GM18520 (cell line): Measurements from ENCODE around the gene TTC7B.

ENCODE experiments used
- ATAC-seq: cut with Tn5 transposase; IDR thresholded peaks from one replicate; pipeline ENCODE4 v1.9.1; 2021; ENCODE audit not compliant: unreplicated experiment

The TTC7B gene

DNA sequence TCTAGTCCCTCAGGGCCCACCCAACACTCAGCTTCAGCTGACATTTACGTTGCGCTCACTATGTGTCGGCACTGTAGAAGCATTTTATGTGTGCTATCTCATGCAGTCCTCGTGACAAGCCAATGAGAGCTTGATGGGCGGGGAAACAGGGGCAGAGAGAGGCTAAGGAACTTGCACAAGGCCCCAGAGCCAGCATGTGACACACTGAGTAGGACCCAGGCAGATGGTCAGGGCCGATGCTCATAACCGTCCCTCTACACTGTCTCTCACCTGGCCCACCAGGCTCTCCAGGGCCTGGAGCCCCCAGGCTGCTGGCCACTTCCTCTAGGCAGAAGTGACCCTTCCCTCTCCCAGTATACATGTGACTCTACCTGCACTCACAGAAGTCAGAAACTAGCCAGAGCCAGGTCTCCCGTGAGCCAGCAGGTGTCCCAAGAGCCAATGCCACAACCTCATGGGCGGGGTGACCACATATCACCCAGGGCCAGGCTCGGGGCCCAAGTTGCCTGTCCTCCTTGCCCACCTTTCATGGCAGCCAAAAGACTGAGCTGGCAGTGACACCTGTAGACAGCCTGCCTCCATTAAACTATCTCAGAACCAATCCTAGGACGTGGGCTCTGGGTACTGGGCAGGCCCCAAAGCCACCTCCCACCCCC lies 38.3 kb downstream of the TTC7B start:
- ATAC-seq = no peak

- no peak for ATAC-seq
Observed at GRCh38 chr14:90777358-90777757, 38.9 kb downstream of the TTC7B start.

- no peak for ATAC-seq
Observed at GRCh38 chr14:90775441-90775840, 40.8 kb downstream of the TTC7B start.

- ATAC-seq = no peak
Observed at GRCh38 chr14:90774316-90774715, 41.9 kb downstream of the TTC7B start.

- ATAC-seq = no peak
Observed at GRCh38 chr14:90773705-90774104, 42.5 kb downstream of the TTC7B start.

DNA sequence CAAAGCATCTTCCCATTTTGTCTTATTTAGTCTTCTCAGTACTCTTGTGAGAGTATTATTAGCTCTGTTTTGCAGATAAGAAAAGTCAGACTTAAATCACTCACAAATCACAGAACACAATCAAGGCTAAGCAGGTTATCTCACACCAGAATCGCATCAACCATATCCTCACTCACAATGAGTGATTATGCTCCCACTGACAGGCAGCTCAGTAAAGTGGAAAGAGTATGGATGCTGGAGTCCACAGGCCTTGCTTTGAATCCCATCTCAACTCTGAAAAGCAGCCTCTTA lies 43.1 kb downstream of the TTC7B start:
- no peak for ATAC-seq

DNA sequence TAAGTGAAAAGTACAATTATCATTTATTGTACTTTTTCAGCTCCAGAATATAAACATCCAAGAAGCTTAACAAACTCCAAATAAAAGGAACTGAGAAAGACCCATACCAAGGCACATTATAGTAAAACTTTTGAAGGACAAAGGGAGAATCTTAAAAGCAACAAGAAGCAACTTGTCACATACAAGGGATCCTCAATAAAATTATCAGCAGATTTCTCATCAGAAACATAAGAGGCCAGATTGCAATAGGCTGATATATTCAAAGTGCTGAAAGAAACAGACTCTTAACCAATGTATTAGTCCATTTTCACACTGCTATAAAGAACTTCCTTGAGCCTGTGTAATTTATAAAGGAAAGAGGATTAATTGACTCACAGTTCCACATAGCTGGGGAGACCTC lies 48.3 kb downstream of the TTC7B start:
- ATAC-seq = no peak

GRCh38 chr14:90760591-90761316 lies 55.5 kb downstream of the TTC7B start:
- ATAC-seq = no peak

GRCh38 chr14:90760078-90760444 lies 56.2 kb downstream of the TTC7B start:
- ATAC-seq = no peak

DNA sequence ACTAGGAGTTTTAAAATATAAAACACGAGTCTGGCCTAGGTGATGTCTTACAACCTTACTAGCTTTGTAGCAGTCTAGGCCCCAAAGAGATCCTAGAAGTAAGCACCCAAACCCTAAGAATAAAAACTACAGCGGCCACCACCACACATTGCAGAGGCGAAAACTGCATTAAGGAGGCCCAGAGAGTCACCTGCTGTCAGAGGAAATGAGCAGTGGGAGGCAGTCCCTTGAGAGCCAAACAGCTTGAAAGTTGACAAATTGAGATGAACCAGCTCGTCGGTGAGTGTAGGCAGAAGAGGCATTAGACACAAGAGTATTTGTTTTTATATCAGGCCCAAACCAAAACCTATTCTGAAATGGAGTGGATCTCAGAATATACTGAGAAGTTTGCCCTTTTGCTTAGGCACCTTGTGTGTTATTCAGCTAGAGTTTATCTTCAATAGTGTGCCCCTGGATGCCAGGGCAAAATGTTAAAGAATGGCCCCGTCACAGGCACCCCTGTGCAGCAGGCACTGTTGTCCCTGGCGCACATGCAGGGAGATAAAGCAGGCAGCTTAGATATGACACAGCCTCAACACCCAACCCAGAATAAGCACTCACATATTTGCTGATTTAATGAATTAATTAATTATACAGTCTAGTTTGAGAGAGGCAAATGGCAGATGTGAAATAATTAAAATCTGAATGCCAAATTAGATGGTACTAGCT lies 56.7 kb downstream of the TTC7B start:
- no peak for ATAC-seq

DNA sequence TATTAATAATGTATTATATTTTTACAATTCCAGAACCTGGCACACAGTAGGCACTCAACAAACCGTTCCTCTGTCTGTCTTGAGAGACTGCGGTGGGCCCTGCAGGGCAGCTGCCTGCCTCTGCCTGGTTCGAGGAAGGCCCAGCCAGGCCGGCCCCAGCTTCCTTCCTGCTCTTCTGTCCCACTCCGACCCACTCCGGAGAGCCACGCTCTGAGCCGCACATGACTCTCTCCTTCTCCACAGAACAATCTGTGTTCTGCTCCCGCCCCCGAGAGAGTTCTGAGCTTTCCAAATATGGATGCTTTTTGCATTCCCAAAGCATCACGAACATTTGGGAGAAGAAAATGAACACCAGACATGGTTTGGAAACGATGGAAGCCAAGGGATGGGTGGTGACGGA lies 57.3 kb downstream of the TTC7B start:
- ATAC-seq = no peak

DNA sequence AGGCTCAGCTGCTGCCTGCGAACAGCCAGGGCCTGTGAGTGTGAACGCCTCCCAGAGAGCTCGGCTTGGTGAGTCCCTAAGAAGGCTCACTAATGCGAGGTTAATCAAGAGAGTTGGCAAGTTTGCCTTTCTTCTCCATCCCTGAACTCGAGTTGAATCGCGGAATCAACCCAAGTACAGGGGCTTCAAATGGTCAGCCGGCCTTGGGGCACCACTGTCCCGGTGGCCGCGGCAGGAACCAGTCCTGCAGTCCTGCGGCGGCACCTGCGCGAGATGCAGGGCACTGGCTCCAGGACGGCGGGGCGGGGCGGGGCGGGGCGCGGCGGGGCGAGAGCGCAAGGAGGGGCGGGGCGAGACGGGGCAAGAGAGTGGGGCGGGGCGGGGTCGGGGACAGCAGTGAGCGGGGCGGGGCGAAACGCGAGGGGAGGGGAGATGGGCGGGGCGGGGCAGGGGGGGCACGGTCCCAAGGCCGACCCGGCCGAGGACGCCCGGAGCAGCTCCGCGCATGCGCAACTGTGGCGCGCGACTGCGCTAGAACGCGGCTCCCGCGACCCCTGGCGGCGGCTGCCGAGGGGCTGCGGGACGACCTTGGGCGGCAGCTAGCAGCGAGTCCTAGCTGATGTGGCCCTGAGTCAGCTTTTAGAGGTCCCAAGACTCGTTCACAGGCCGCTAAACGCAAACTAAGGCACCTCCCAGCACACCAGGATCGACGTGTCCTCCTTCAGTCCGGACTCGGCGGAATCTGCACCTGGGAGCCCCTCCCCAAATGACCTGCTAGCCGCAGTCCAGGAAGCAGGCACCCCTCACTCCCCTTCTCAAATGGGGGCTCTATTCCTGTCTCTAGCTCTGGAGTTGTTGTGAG lies 58.0 kb downstream of the TTC7B start:
- peak; percentile 81 for ATAC-seq

- no peak for ATAC-seq
Observed at GRCh38 chr14:90757452-90757851, 58.8 kb downstream of the TTC7B start.

- no peak for ATAC-seq
Observed at GRCh38 chr14:90756755-90757345, 59.4 kb downstream of the TTC7B start.

GRCh38 chr14:90755661-90756304 lies 60.4 kb downstream of the TTC7B start:
- ATAC-seq = no peak

DNA sequence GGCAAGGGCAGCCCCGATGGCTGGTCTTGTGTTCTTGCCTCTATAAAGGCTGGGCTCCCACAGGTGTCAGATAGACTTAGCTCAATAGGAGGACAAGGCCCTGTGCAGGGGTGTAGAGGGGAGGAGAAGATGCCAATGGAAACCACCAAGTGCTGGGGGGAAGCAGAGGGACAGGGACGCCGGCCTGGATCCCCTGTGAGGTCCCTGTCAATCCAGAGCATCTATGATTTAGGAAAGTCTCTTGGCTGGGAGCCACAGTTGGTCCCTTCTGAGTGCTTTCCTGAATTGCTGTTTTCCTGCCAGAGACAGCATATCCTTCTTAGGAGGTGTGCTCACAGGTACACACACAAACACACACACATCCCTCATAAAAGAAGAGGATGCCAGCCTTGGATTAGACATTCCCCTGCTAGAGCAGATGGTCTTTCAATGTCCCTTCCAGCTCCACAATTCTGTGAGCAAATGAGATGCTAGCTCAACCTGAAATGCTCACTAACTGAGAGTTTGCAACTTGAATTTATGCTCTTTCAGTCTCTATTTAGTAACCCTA lies 62.7 kb downstream of the TTC7B start:
- no peak for ATAC-seq

GRCh38 chr14:90750701-90751100 lies 65.5 kb downstream of the TTC7B start:
- ATAC-seq = no peak

DNA sequence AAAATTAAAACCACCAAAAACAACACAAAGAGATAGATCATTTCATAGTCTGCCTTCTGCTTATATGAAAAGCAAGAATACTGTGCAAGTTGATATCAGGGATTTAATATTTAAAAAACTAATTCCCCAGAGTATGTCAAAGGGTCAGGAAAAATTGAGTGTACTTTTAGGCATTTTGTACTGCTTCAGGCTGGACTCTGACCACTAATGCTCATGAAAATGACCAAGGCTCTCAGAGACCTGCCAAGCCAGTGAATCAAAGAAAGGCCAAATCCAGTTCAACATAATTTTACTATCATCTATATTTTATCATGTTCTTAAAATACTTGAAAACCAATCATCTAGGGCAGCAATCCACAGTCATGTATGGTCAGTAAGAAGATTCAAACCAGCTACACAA lies 66.0 kb downstream of the TTC7B start:
- no peak for ATAC-seq

DNA sequence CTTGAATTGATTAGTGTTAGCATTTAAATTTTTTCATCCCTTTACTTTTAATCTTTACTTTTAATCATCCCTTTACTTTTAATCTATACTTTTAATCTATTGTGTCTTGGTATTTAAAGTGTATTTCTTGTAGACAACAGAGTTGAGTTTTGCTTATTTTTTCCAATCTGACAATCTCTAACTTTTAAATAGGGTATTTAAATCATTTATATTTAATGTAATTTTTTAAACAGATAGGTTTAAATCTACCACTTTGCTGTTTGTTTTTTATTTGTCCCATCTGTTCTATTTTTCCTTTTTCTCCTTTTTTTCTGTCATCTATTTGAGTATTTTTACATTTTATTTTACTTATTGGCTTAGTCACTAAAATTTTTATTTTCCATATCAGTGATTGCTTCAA lies 68.3 kb downstream of the TTC7B start:
- no peak for ATAC-seq

GRCh38 chr14:90743826-90744225 lies 72.4 kb downstream of the TTC7B start:
- ATAC-seq = no peak
